HUDEP-2 (cell line): Measurements from ENCODE around the gene SDR9C7.
A peak's percentile ranks its signal among the peaks of the same experiment; 100 is the strongest.
"Not testable (repeated sequence)": the region's sequence is repeated elsewhere in the genome, so short reads cannot be mapped to it uniquely, and the experiment has no call there.

Experiments
- DNase-seq, 76 experiments: peaks; one replicate each; lab custom pipeline; 2025; ENCODE audit not compliant: unreplicated experiment in 76 of 76; lab: John Stamatoyannopoulos, UW

SDR9C7 gene

GRCh38 chr12:56921346-56921745 is 12.9 kb downstream of the SDR9C7 start:
- no peak for DNase-seq

- not testable (repeated sequence) for DNase-seq
These were observed 16.1 kb downstream of the SDR9C7 start for GRCh38 chr12:56918139-56918538.

- no peak for DNase-seq
These were observed 17.2 kb downstream of the SDR9C7 start for GRCh38 chr12:56916996-56917333.

GRCh38 chr12:56916296-56916995 is 17.8 kb downstream of the SDR9C7 start:
- no peak for DNase-seq

GRCh38 chr12:56914724-56915123 is 19.5 kb downstream of the SDR9C7 start:
- DNase-seq = no peak

- DNase-seq = no peak
These were observed 20.0 kb downstream of the SDR9C7 start for GRCh38 chr12:56914256-56914655.

- DNase-seq = not testable (repeated sequence)
These were observed 24.8 kb downstream of the SDR9C7 start for GRCh38 chr12:56909403-56909802.

- DNase-seq = no peak
These were observed 26.1 kb downstream of the SDR9C7 start for GRCh38 chr12:56908136-56908535.

- no peak for DNase-seq
These were observed 28.4 kb downstream of the SDR9C7 start for GRCh38 chr12:56905852-56906251.

- no peak for DNase-seq
These were observed 30.8 kb downstream of the SDR9C7 start for GRCh38 chr12:56903374-56903773.

GRCh38 chr12:56901313-56901712 is 32.9 kb downstream of the SDR9C7 start:
- DNase-seq = not testable (repeated sequence)

- DNase-seq = peak in 34 of 76 experiments; percentile 5 to 90 (median 26)
These were observed 33.6 kb downstream of the SDR9C7 start for GRCh38 chr12:56900583-56900982.

- peak in 11 of 76 experiments; percentile 10 to 45 (median 24) for DNase-seq
These were observed 35.3 kb downstream of the SDR9C7 start for GRCh38 chr12:56898938-56899337.

GRCh38 chr12:56897844-56898361 is 36.3 kb downstream of the SDR9C7 start:
- DNase-seq = no peak

GRCh38 chr12:56896082-56896481 is 38.1 kb downstream of the SDR9C7 start:
- DNase-seq = no peak

GRCh38 chr12:56894698-56895368 is 39.4 kb downstream of the SDR9C7 start:
- DNase-seq = no peak

GRCh38 chr12:56891885-56892284 is 42.3 kb downstream of the SDR9C7 start:
- DNase-seq = not testable (repeated sequence)

GRCh38 chr12:56886319-56886718 is 47.9 kb downstream of the SDR9C7 start:
- DNase-seq = no peak

- DNase-seq = no peak
These were observed 48.9 kb downstream of the SDR9C7 start for GRCh38 chr12:56885316-56885715.

- no peak for DNase-seq
These were observed 49.8 kb downstream of the SDR9C7 start for GRCh38 chr12:56884421-56884820.

GRCh38 chr12:56882407-56882806 is 51.8 kb downstream of the SDR9C7 start:
- DNase-seq = not testable (repeated sequence)
